HG03432 (cell line): ENCODE measurements around the gene PRR20A.
"Not testable (repeated sequence)": the region's sequence is repeated elsewhere in the genome, so short reads cannot be mapped to it uniquely, and the experiment has no call there.

ENCODE experiments used
- ATAC-seq: cut with Tn5 transposase; IDR thresholded peaks from one replicate; pipeline ENCODE4 v1.9.1; 2021; ENCODE audit warnings: mild to moderate bottlenecking, moderate library complexity; ENCODE audit not compliant: unreplicated experiment

Gene PRR20A

GRCh38 chr13:57140235-57140968 lies at the start of gene PRR20A:
TSS of gene PRR20A (plus strand) at chr13:57140918. CDS start at chr13:57141305, 387 bp downstream.
- not testable (repeated sequence) for ATAC-seq

DNA sequence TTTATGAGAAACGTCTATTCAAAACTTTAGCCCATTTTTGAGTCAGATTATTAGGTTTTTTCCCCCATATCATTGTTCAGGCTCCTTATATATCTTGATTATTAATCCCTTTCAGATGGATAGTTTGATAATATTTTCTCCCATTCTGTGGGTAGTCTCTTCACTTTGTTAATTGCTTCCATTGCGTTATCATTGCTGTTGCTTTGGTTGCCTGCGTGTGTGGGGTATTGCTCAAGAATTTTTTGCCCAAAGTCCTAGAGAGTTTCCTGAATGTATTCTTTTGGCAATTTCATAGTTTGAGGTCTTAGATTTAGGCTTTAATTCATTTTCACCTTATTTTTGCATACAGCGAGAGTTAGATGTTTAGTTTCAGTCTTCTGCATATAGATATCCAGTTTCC lies 25.8 kb upstream of the PRR20A start:
- ATAC-seq = no peak

DNA sequence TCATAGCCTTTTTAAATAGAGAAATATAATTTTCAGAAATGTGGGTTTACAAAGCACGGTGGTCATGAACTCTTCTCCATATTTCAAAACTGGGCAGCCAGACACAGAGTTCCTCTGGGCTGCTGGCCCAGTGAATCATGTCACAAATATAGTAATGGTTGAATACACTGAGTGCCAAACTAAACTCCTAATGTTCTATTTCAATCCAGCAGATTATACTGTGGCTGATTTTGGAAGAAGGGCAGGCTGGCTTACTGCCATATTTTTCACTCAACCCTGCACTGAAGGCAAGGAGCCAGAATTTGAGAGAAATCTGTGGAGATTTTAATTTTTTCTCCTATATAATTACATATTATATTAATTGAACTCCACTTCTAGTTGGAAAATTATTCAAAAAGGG lies 17.0 kb upstream of the PRR20A start:
- no peak for ATAC-seq

GRCh38 chr13:57128909-57129308 lies 11.8 kb upstream of the PRR20A start:
- no peak for ATAC-seq

DNA sequence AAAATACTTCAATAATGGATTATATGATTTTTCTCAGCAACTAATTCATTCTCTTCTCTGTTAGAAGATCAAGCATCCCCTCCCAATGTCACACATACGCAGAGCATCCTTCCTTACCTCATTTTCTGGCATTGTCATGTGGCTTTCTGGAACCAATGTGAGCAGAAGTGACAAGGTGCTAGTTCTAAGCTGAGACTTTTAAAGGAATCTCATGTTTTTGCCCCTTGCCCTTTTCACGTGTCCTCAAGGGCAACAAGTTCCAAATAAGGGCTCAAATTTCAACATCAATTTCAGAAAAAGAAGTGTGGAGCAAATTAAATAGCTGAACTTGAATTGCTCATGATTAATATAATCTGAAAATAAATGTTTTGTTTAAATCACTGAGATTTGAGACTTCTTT lies 4.6 kb upstream of the PRR20A start:
- ATAC-seq = no peak

- no peak for ATAC-seq
Measured at GRCh38 chr13:57137585-57137984, 3.1 kb upstream of the PRR20A start.

DNA sequence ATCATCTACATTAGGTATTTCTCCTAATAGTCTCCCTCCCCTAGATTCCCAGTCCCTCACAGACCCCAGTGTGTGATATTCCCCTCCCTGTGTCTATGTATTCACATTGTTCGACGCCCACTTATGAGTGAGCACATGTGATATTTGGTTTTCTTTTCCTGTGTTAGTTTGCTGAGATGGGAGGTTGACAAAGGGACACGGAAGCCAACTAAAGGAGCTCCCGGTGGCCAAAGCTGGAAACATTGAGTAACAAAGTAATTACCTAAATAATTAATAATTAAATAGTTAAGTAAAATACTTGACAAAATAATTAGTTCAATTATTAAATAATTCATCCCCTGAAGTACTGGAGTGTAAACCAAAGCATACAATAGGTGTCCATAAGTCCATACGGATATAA lies 1.7 kb upstream of the PRR20A start:
- no peak for ATAC-seq

DNA sequence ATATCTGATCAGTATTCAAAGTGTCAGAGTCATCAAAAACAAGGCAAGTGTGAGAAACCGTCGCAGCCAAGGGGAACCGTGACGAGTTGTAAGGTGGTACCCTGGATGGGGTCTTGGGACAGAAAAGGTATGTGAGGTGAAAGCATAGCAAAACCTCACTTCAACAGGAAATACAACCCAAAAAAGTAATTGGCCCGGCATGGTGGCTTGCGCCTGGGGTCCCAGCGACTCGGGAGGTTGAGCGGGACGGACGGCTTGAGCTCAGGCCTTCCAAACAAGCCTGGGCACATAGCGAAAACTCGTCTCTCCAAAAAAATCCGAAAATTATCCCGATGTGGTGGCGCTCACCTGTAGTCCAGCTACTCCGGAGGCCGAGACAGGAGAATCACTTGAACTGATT lies 937 bp upstream of the PRR20A start:
- not testable (repeated sequence) for ATAC-seq

DNA sequence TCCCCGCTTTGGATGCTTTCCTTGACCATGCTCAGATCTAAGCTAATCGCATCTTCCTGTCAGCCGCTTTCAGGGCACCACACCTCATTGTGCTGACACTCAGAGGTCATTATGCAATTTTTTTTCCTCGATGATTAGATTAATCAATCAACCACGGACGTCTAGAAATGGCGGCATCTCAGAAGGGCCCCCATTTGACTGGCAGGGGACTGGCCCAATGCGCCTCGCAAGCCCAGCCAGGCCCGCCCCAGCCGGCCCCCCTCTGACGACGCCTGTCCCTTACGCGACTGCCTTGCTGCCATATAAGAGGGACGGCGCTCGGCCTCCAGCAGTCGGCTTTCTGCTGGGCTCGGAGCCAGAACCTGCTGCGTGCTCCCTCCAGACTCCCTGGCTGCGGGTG lies 6.5 kb downstream of the PRR20A start, which contains the start of gene PRR20B:
Gene PRR20B, plus strand, starts transcription at position 301 of the 400 bp plus-strand sequence. CDS start 387 bp downstream, outside the sequence.
- ATAC-seq = not testable (repeated sequence)

DNA sequence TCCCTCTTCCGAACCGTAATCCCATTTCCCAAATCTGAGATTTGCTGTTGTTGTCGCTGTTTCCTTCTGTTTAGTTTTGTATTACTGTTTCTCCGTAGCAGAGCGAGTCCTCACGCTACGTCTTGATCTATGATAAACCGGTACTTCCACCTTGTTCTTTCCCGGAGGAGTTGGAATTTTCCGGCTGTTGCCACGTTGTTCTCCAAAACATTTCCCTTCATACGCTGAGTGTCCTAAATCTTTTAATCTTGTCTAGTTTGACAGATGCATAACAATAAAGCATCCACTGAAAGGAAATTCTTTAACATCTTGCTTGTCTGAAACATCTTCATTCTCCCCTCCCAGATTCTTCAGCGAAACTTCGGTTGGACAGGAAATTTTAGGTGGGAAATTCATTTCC lies 7.4 kb downstream of the PRR20A start:
- ATAC-seq = not testable (repeated sequence)

DNA sequence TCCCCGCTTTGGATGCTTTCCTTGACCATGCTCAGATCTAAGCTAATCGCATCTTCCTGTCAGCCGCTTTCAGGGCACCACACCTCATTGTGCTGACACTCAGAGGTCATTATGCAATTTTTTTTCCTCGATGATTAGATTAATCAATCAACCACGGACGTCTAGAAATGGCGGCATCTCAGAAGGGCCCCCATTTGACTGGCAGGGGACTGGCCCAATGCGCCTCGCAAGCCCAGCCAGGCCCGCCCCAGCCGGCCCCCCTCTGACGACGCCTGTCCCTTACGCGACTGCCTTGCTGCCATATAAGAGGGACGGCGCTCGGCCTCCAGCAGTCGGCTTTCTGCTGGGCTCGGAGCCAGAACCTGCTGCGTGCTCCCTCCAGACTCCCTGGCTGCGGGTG lies 13.0 kb downstream of the PRR20A start, which contains the start of gene PRR20C:
Gene PRR20C, plus strand, starts transcription at position 301 of the 400 bp plus-strand sequence. CDS start 387 bp downstream, outside the sequence.
- not testable (repeated sequence) for ATAC-seq

- ATAC-seq = not testable (repeated sequence)
Measured at GRCh38 chr13:57160332-57160731, 19.6 kb downstream of the PRR20A start, which contains the start of gene PRR20D. TSS of gene PRR20D (plus strand) at chr13:57160632. CDS start at chr13:57161019, 387 bp downstream.

GRCh38 chr13:57166897-57167296 lies 26.2 kb downstream of the PRR20A start, which contains the start of gene PRR20E:
TSS of gene PRR20E (plus strand) at chr13:57167197. CDS start at chr13:57167584, 387 bp downstream.
- not testable (repeated sequence) for ATAC-seq

DNA sequence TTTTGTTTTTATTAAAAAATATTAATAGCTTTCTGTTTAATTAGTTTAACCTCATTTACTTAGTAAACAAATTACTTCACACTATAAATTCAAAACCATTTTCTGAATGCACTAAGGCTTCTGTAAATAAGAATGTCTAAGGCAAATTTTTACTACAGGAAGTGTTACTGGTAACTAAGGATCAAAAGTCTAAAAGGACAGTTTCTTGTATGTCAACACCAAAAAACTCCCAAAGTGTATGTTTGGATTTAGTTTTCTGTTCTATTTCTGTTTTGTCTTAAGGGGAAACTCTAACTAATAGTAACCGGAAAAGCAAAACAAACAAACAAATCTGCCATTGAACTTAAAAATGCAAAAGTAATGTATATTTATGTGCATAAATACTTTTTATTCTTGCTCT lies 50.9 kb downstream of the PRR20A start:
- ATAC-seq = no peak
